ENCODE data around the gene FIBCD1. TPM values are rescaled to one million over a fixed set of nuclear protein-coding genes. Genes with fewer than 3 reads are reported as not detected.

The FIBCD1 gene
- total RNA-seq, 1 donor from 2014 or later = 0.29 TPM

GRCh38 chr9:130925050-130925678 is 13.9 kb downstream of the FIBCD1 start:
- no peak overlapping the region for H3K4me3 ChIP-seq (ENCODE audit: low read depth, low read length)
- DNase-seq (ENCODE audit: low read depth) = no peak
- TF ChIP-seq, protein P1, sequence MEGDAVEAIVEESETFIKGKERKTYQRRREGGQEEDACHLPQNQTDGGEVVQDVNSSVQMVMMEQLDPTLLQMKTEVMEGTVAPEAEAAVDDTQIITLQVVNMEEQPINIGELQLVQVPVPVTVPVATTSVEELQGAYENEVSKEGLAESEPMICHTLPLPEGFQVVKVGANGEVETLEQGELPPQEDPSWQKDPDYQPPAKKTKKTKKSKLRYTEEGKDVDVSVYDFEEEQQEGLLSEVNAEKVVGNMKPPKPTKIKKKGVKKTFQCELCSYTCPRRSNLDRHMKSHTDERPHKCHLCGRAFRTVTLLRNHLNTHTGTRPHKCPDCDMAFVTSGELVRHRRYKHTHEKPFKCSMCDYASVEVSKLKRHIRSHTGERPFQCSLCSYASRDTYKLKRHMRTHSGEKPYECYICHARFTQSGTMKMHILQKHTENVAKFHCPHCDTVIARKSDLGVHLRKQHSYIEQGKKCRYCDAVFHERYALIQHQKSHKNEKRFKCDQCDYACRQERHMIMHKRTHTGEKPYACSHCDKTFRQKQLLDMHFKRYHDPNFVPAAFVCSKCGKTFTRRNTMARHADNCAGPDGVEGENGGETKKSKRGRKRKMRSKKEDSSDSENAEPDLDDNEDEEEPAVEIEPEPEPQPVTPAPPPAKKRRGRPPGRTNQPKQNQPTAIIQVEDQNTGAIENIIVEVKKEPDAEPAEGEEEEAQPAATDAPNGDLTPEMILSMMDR (conservative IDR thresholded peaks at IDR 0.05; ENCODE audit: low read depth, low read length) = no peak

DNA sequence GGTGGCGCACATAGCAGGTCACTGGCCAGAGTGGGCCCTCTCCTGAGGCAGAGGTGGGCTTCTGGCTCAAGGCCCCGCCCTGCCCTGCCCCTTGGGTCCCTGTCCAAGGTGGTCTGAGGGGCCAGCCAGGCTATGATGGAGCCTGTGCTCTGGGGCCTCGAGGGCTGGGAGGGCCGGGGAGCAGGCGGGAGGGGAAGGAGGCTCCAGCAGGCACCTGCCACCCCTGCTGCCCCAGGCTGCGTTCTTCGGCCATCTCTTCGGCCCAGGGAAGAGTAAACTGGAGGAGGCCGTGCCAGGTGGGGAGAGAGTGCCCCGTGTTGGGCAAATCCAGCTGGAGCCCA is 14.6 kb downstream of the FIBCD1 start:
- no peak for DNase-seq (ENCODE audit: low read depth)
- TF ChIP-seq, protein P1 (conservative IDR thresholded peaks at IDR 0.05; ENCODE audit: low read depth, low read length) = no peak
- H3K4me3 ChIP-seq (ENCODE audit: low read depth, low read length) = no peak overlapping the region

GRCh38 chr9:130923611-130924447 is 15.2 kb downstream of the FIBCD1 start:
- H3K4me3 ChIP-seq (ENCODE audit: low read depth, low read length) = no peak overlapping the region
- TF ChIP-seq, protein P1 (conservative IDR thresholded peaks at IDR 0.05; ENCODE audit: low read depth, low read length) = no peak
- no peak for DNase-seq (ENCODE audit: low read depth)

- DNase-seq (ENCODE audit: low read depth) = no peak
- TF ChIP-seq, protein P1 (conservative IDR thresholded peaks at IDR 0.05; ENCODE audit: low read depth, low read length) = no peak
These were observed 16.0 kb downstream of the FIBCD1 start for GRCh38 chr9:130922893-130923610.

DNA sequence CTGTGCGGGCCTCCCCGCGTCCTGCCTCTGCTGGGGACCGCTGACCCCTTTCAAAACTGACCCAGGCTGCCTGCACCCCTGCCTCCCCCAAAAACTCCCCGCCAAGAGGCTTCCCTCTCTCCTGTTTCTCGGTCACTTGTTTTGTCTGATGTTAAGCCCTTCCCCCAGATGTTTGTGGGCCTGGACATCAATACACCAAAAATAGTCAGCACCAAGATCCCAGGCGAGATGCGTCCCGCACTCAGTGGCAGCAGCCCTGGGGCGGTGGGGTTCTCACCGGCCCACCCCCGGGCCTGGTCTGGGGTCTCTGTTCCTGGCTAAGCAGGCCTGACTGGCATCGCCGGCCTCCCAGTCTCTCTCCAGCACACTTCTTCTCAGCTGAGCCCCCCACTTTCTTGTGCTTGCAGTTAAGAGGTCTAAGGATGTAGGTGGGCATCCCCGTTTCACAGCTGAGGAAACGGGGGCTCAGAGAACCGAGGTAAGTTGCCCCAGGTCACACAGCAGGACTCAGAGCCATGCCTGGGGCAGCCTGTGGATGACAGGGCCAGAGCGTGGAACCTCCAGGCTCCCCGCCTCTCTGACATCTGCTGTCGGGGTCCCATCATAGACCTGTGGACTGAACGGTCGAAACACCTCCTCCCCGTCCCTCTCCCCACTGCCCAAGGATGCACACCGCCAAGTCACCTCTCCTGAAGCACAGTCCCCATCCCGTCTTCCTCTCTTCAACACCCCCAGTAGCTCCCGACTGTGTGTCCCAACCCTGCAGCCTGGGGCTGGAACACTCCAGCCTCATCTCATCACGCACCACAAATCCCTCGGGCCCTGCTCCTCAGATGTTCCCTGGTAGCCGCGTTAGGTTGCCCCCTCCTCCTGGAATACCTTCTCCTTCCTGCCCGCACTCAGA is 16.8 kb downstream of the FIBCD1 start:
- H3K4me3 ChIP-seq (ENCODE audit: low read depth, low read length) = no peak overlapping the region
- no peak for DNase-seq (ENCODE audit: low read depth)
- TF ChIP-seq, protein P1 (conservative IDR thresholded peaks at IDR 0.05; ENCODE audit: low read depth, low read length) = no peak

More at GRCh38 chr9:130922893-130923610, 16.0 kb downstream of the FIBCD1 start:
- H3K4me3 ChIP-seq (ENCODE audit: low read depth, low read length) = no peak overlapping the region

DNA sequence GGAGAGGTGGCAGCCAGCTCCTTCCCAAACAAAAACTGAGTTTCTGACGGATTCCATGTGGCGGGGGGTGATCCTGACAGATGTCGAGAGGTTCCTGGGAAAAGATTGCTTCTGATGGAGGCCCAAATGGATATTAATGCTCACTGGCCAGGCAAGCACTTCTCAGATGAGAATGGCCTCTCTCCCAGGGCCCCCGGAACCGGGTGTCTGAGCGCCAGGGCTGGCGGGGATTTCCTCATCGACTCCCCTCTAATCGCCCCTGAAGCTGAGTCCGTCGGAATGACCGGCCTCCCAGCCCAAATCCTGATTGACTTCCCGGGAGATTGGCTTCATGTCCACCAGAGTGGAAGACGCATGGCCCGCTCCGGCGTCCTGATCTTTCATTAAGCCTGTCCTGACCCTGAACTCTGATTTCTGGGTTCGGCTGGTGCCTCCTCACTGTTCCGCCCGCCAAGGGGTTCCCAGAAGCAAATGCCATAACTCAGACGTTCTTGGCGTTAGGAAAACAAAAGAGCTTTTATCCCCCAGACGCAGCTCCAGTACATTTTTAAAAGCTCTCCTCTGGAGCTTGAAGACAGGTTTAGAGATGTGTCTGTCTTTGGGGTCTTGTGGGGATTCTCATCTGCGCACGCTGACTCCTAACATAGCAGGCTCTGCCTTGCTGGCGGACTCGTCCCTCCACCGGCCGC is 17.6 kb downstream of the FIBCD1 start:
- H3K4me3 ChIP-seq (ENCODE audit: low read depth, low read length) = no peak overlapping the region
- DNase-seq (ENCODE audit: low read depth) = no peak
- TF ChIP-seq, protein P1 (conservative IDR thresholded peaks at IDR 0.05; ENCODE audit: low read depth, low read length) = no peak
